ENCODE data around the gene NCS1. TPM values are rescaled to one million over a fixed set of nuclear protein-coding genes. Genes with fewer than 3 reads are reported as not detected.

Gene NCS1
- total RNA-seq, 1 donor from 2014 or later: 37.7 TPM

GRCh38 chr9:130212543-130213297, 40.5 kb downstream of the NCS1 start:
- no peak for TF ChIP-seq CTCF (IDR thresholded peaks at IDR 0.05)
- no peaks in the 10 kb centered on the region for H3K36me3 Mint-ChIP-seq (ENCODE audit: unreplicated experiment)
- no peak overlapping the region for H3K4me3 Mint-ChIP-seq (ENCODE audit: unreplicated experiment)
- H3K27me3 Mint-ChIP-seq (ENCODE audit: unreplicated experiment): no peaks in the 10 kb centered on the region
- H3K4me1 Mint-ChIP-seq (ENCODE audit: unreplicated experiment): peaks cover 46% of the 10 kb centered on the region
- no peaks in the 10 kb centered on the region for H3K9me3 Mint-ChIP-seq (ENCODE audit: unreplicated experiment)
- no peak overlapping the region for H3K27ac Mint-ChIP-seq (ENCODE audit: unreplicated experiment)
- no peak for DNase-seq (ENCODE audit: extremely low spot score, unreplicated experiment)

DNA sequence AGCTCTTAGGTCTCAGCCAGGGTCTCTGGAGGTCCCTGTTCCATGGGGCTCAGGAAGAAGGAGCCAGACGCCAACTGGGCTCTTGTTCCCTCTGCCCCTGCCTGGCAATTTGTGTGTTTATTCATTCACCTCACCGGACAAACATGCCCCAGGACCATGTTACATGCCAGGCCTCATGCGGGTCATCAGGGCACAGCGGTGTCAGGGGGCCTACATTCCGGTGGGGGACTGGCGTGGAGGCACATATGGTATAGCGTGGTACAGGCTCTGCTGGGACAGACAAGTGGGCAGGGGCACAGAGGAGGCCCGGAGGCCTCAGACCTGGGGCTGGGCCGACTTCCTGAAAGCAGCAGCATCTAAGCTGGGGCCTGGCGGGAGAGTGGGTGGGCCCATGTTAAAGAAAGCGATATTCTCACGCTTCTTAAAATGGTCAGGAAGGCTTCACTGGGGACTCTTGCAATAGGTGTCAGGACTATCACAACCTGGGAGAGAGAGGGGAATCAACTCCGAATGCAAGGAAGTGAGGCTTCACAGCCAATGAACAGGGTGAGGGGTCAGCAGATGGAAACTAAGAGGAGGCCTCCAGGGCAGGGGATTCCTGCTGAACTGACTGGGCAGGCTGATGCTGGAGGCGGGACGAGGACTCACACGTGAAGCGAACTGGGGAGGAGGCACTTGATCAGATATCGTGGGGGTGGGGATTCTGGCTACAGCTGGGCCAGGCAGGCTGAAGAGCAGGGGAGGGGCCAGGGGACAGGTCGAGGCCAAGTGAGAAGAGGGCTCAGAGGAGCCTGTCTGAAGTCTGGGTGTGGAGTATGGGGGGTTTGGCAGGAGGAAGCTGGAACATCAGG, 41.9 kb downstream of the NCS1 start:
- no peak for DNase-seq (ENCODE audit: extremely low spot score, unreplicated experiment)
- TF ChIP-seq CTCF (IDR thresholded peaks at IDR 0.05): no peak
- Mint-ChIP-seq H3K9me3 (ENCODE audit: unreplicated experiment) (no peaks in the 10 kb centered on the region), H3K4me3 (ENCODE audit: unreplicated experiment) (no peak overlapping the region), H3K27me3 (ENCODE audit: unreplicated experiment) (no peaks in the 10 kb centered on the region), H3K36me3 (ENCODE audit: unreplicated experiment) (no peaks in the 10 kb centered on the region), H3K27ac (ENCODE audit: unreplicated experiment) (peak overlapping the region; percentile 78), H3K4me1 (ENCODE audit: unreplicated experiment) (peaks cover 37% of the 10 kb centered on the region)

DNA sequence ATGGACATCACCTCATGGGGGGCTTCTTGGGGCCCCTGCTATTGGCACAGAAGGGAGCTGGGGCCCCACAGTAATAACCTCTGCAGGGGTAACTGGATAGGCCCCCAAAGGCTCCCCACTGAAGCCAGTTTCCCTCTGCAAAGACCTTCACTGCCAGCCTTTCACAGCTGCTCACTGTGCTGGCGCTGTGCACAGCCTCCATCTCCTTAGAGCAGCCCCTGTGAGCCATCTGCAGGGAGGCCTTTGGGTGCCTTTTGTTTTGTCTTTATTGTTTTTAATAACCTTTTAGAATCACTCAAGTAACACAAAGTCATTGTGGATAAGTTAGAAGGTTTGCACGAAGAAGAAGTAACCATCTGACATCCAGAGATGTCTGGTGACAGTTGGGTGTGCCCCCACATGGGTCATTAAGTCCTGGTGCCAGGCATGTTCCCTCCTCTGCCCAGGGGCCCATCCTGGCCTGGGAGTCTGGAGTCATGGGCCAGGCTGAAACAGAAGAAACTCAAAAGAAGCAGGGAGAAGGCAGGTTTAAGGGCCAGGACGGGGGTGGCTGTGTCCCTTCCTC, 42.7 kb downstream of the NCS1 start:
- no peak for TF ChIP-seq CTCF (IDR thresholded peaks at IDR 0.05)
- no peak for DNase-seq (ENCODE audit: extremely low spot score, unreplicated experiment)
- Mint-ChIP-seq H3K4me3 (ENCODE audit: unreplicated experiment) (no peak overlapping the region), H3K9me3 (ENCODE audit: unreplicated experiment) (no peaks in the 10 kb centered on the region), H3K36me3 (ENCODE audit: unreplicated experiment) (no peaks in the 10 kb centered on the region), H3K27me3 (ENCODE audit: unreplicated experiment) (no peaks in the 10 kb centered on the region), H3K27ac (ENCODE audit: unreplicated experiment) (peak overlapping the region; percentile 78), H3K4me1 (ENCODE audit: unreplicated experiment) (peaks cover 30% of the 10 kb centered on the region)

GRCh38 chr9:130215341-130216119, 43.3 kb downstream of the NCS1 start:
- DNase-seq (ENCODE audit: extremely low spot score, unreplicated experiment): no peak
- Mint-ChIP-seq H3K4me1 (ENCODE audit: unreplicated experiment) (peaks cover 35% of the 10 kb centered on the region), H3K9me3 (ENCODE audit: unreplicated experiment) (no peaks in the 10 kb centered on the region), H3K27ac (ENCODE audit: unreplicated experiment) (peak overlapping the region; percentile 78), H3K36me3 (ENCODE audit: unreplicated experiment) (no peaks in the 10 kb centered on the region), H3K4me3 (ENCODE audit: unreplicated experiment) (no peak overlapping the region), H3K27me3 (ENCODE audit: unreplicated experiment) (no peaks in the 10 kb centered on the region)
- TF ChIP-seq CTCF (IDR thresholded peaks at IDR 0.05): no peak
